SK-N-SH (cell line): ENCODE results near the gene COPE. TPM values are rescaled to one million over a fixed set of nuclear protein-coding genes. Genes with fewer than 3 reads are reported as not detected.

Experiments
- CTCF ChIA-PET: fragments of 300-600, 350-600 bp; formaldehyde crosslinking; extraction: SDS; loops from one replicate; lab custom pipeline; 2021; lab: Yijun Ruan, JAX
- POLR2A ChIA-PET: fragments of 350-600 bp; sonication (Branson Sonifier 250); formaldehyde crosslinking; extraction: SDS; loops from one replicate; lab custom pipeline; 2020; ENCODE audit warnings: antibody characterized with exemption, inconsistent platforms; lab: Yijun Ruan, JAX
- DNase-seq: peaks from one replicate; pipeline ENCODE4 v3.0.0; 2012
- H2AFZ ChIP-seq: fragments of 200-600 bp; sonication (generic); 2 replicates; pipeline ENCODE4 v1.8.1; 2016; ENCODE audit warnings: antibody characterized with exemption, mild to moderate bottlenecking, low read depth
- H3F3A ChIP-seq: fragments of 200-600 bp; sonication (generic); replicated peaks from 2 replicates; pipeline ENCODE3; 2016; ENCODE audit warnings: antibody characterized with exemption, mild to moderate bottlenecking; ENCODE audit not compliant: insufficient read depth
- H3K27ac ChIP-seq, 2 experiments: fragments of 200-500 bp in 1 of 2; fragments of 200-600 bp in 1 of 2; sonication (Bioruptor generic) in 1 of 2; sonication (generic), shearing (Covaris generic) in 1 of 2; 2 replicates each; pipeline versions ENCODE4 v1.5.1 to v1.6.1; 2014 to 2016; ENCODE audit warnings: low read depth in 2 of 2, inconsistent platforms in 1 of 2, low read length in 1 of 2, mild to moderate bottlenecking in 1 of 2, mixed read lengths in 1 of 2
- H3K27me3 ChIP-seq: fragments of 200-600 bp; sonication (generic), shearing (Covaris generic); 2 replicates; pipeline ENCODE4 v1.6.1; 2016; ENCODE audit warnings: mixed run types; ENCODE audit not compliant: insufficient read depth
- H3K36me3 ChIP-seq, 2 experiments: fragments of 200-500 bp in 1 of 2; fragments of 200-600 bp in 1 of 2; sonication (Bioruptor generic) in 1 of 2; sonication (generic) in 1 of 2; replicated peaks in 1 of 2; 2 replicates each; pipeline versions ENCODE3 to v1.5.1; 2014 to 2016; ENCODE audit warnings: low read length in 1 of 2, mild to moderate bottlenecking in 1 of 2; ENCODE audit not compliant: insufficient read depth in 2 of 2, control insufficient read depth in 1 of 2
- H3K4me1 ChIP-seq, 2 experiments: fragments of 200-500 bp in 1 of 2; fragments of 200-600 bp in 1 of 2; sonication (Bioruptor generic) in 1 of 2; sonication (generic), shearing (Covaris generic) in 1 of 2; 2 replicates each; pipeline versions ENCODE4 v1.5.1 to v1.6.1; 2014 to 2016; ENCODE audit warnings: low read depth in 1 of 2, low read length in 1 of 2, mixed run types in 1 of 2; ENCODE audit not compliant: insufficient read depth in 2 of 2, control insufficient read depth in 1 of 2
- H3K4me2 ChIP-seq: fragments of 200-600 bp; sonication (generic), shearing (Covaris generic); 2 replicates; pipeline ENCODE4 v1.6.1; 2017; ENCODE audit warnings: mixed run types
- H3K4me3 ChIP-seq, 2 experiments: fragments of 200-500 bp in 1 of 2; fragments of 200-600 bp in 1 of 2; sonication (Bioruptor generic) in 1 of 2; sonication (generic), shearing (Covaris generic) in 1 of 2; 2 replicates each; pipeline versions ENCODE4 v1.5.1 to v1.8.1; 2014 to 2016; ENCODE audit warnings: low read depth in 2 of 2, inconsistent platforms in 1 of 2, low read length in 1 of 2, mild to moderate bottlenecking in 1 of 2, mixed read lengths in 1 of 2, moderate library complexity in 1 of 2
- H3K79me2 ChIP-seq: fragments of 200-600 bp; sonication (generic); 2 replicates; pipeline ENCODE4 v1.8.1; 2017; ENCODE audit warnings: mild to moderate bottlenecking; ENCODE audit not compliant: insufficient read depth
- H3K9ac ChIP-seq: fragments of 200-600 bp; sonication (generic); 2 replicates; pipeline ENCODE4 v1.6.1; 2017; ENCODE audit warnings: mixed run types
- H3K9me2 ChIP-seq: fragments of 200-600 bp; sonication (generic); 2 replicates; pipeline ENCODE4 v1.6.1; 2017; ENCODE audit warnings: mixed run types
- H3K9me3 ChIP-seq: fragments of 200-600 bp; sonication (generic); 2 replicates; pipeline ENCODE4 v1.6.1; 2017; ENCODE audit warnings: mixed run types, mild to moderate bottlenecking, moderate library complexity
- H4K20me1 ChIP-seq: fragments of 200-600 bp; sonication (generic); 2 replicates; pipeline ENCODE4 v1.6.1; 2017; ENCODE audit warnings: mild to moderate bottlenecking, mixed run types; ENCODE audit not compliant: insufficient read depth
- CTCF ChIP-seq: fragments of 200-600 bp; sonication (generic); IDR thresholded peaks from 2 replicates; pipeline ENCODE4 v1.6.1; 2017; ENCODE audit warnings: antibody characterized with exemption, mild to moderate bottlenecking, moderate library complexity
- EP300 ChIP-seq, 2 experiments: IDR thresholded peaks; 2 replicates each; pipeline versions ENCODE4 v1.4.0 to v1.6.1; 2012; ENCODE audit warnings: borderline replicate concordance in 1 of 2, low read depth in 1 of 2, low read length in 1 of 2
- EZH2phosphoT487 ChIP-seq: fragments of 200-600 bp; sonication (generic); IDR thresholded peaks from 2 replicates; pipeline ENCODE4 v1.6.1; 2017; ENCODE audit warnings: low read depth, mixed run types, mild to moderate bottlenecking, antibody characterized with exemption, moderate library complexity, borderline replicate concordance
- IRF3 ChIP-seq: fragments of 150-350 bp; IDR thresholded peaks from 2 replicates; pipeline ENCODE4 v1.6.1; 2016; ENCODE audit warnings: mild to moderate bottlenecking, low read depth, low read length
- NRF1 ChIP-seq: IDR thresholded peaks from 2 replicates; pipeline ENCODE4 v1.6.1; 2012; ENCODE audit warnings: low read depth, mild to moderate bottlenecking, low read length
- PBX3 ChIP-seq: IDR thresholded peaks from 2 replicates; pipeline ENCODE4; 2012
- TAF1 ChIP-seq: IDR thresholded peaks from 2 replicates; pipeline ENCODE4 v1.6.1; 2012; ENCODE audit warnings: low read depth, mild to moderate bottlenecking, low read length, moderate library complexity, borderline replicate concordance
- WGBS: methylation state at CpG from one replicate; pipeline ENCODE4 v1.1.6; 2017; ENCODE audit warnings: low lambda C conversion rate; 5-methylcytosine and 5-hydroxymethylcytosine counted together
- polyA plus RNA-seq, 3 experiments: library from polyadenylated mRNA; depleted of rRNA; stranded (reverse); fragments of >200 nt; gene quantifications; 2 replicates each; pipeline ENCODE4 v1.2.3, GENCODE V29; 2012

Gene COPE
- polyA plus RNA-seq, 1 of the 3 experiments (the other 2 are of a cell fraction) = 450 TPM

- TF ChIP-seq PBX3 = no peak
These were observed 9.0 kb upstream of the COPE start (continued) for GRCh38 chr19:18928018-18928805.

- Histone ChIP-seq H3K79me2 (peaks cover 26% of the 10 kb centered on the region), H3K9me2 (no peaks in the 10 kb centered on the region), H3K4me3 (no peak overlapping the region), H3K4me1 (peaks cover 0 to 9% of the 10 kb centered on the region in 2 experiments; a peak in 1 of 4 replicates), H3K36me3 (peaks cover 11 to 45% of the 10 kb centered on the region in 2 experiments), H3K9ac (no peak overlapping the region), H3K4me2 (no peak overlapping the region), H3K9me3 (no peaks in the 10 kb centered on the region), H2AFZ (no peak overlapping the region), H3K27ac (no peak overlapping the region)
- CTCF ChIA-PET = interaction anchor here (2.4 kb wide), 1 partner anchor 30 kb away, joined by 11 read pairs; no protein-coding TSS in a partner anchor
- 95% methylated on average over 11 of the region's 15 CpGs for WGBS
- TF ChIP-seq TAF1 (no peak), NRF1 (no peak), EZH2phosphoT487 (no peak), CTCF (no peak), EP300 (IDR thresholded peaks at IDR 0.05; ENCODE audit: borderline replicate concordance in 1 of 2, low read depth in 1 of 2, low read length in 1 of 2) (no peak), IRF3 (no peak)
- TF ChIP-seq, all 33 proteins: peak for 0
- Histone ChIP-seq H4K20me1 (0 out of 2 replicates have a peak, but pooled peaks cover 8% of the 10 kb centered on the region), H3F3A (peaks cover 21% of the 10 kb centered on the region), H3K27me3 (no peaks in the 10 kb centered on the region)
- DNase-seq = no peak
- POLR2A ChIA-PET = no interaction called here
These were observed 5.6 kb upstream of the COPE start for GRCh38 chr19:18924684-18925213.
